Measurements from ENCODE around the gene CFAP77. TPM values are rescaled to one million over a fixed set of nuclear protein-coding genes. Genes with fewer than 3 reads are reported as not detected.

CFAP77 gene
- total and polyA plus RNA-seq, 2 of the 8 experiments (the other 6 are each of a cell fraction or from before 2014, with no cell fraction given), result 0.63 to 0.97 TPM

GRCh38 chr9:132423503-132423902, 13.5 kb downstream of the CFAP77 start (continued):
- TF ChIP-seq, protein P1, sequence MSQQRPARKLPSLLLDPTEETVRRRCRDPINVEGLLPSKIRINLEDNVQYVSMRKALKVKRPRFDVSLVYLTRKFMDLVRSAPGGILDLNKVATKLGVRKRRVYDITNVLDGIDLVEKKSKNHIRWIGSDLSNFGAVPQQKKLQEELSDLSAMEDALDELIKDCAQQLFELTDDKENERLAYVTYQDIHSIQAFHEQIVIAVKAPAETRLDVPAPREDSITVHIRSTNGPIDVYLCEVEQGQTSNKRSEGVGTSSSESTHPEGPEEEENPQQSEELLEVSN (IDR thresholded peaks at IDR 0.05), result no peak
- no peak for TF ChIP-seq GABPA (IDR thresholded peaks at IDR 0.05; ENCODE audit: borderline replicate concordance, insufficient read depth, low read length)
- TF ChIP-seq PHF8 (conservative IDR thresholded peaks at IDR 0.05; ENCODE audit: low read depth, low read length), result no peak
- TF ChIP-seq SIN3A (conservative IDR thresholded peaks at IDR 0.05 in 1 of 2, IDR thresholded peaks at IDR 0.05 in 1 of 2; ENCODE audit: low read depth in 1 of 2, low read length in 2 of 2), result no peak
- no peak for TF ChIP-seq BRCA1 (IDR thresholded peaks at IDR 0.05; ENCODE audit: low read depth, low read length)

Measured in H1 (cell line).